HCT116 (cell line): ENCODE results near the gene TEX101. TPM values are rescaled to one million over a fixed set of nuclear protein-coding genes. Genes with fewer than 3 reads are reported as not detected.

Experiments used
- ATAC-seq: fragments of 200-7000 bp; cut with Tn5 transposase; 2 replicates; pipeline ENCODE4 v1.9.1; 2020; ENCODE audit warnings: mild to moderate bottlenecking, moderate library complexity
- BruUV-seq: library from RNA; stranded (reverse); fragments of 400-500 nt; replicated peaks from 2 replicates; lab custom pipeline; 2021; lab: Mats Ljungman, UMichigan
- CTCF ChIA-PET: fragments of 300-600 bp; sonication (Branson Sonifier 250); formaldehyde crosslinking; loops from one replicate; lab custom pipeline; 2021; ENCODE audit warnings: antibody characterized with exemption; lab: Charles Lee
- POLR2A ChIA-PET: fragments of 300-600, 350-600 bp; sonication (Branson Sonifier 250); formaldehyde crosslinking; loops from one replicate; lab custom pipeline; 2021; ENCODE audit warnings: antibody characterized with exemption; lab: Charles Lee
- RAD21 ChIA-PET, 2 experiments: fragments of 300-600 bp; sonication (Branson Sonifier 250); formaldehyde crosslinking; loops; one replicate each; lab custom pipeline; 2023; ENCODE audit warnings: low total read pairs in 2 of 2; ENCODE audit not compliant: uncharacterized antibody in 2 of 2, unreplicated experiment in 2 of 2, low non-redundant PET in 1 of 2; lab: Charles Lee
- DNase-seq: peaks from one replicate; pipeline ENCODE4 v3.0.0-alpha.2; 2010; ENCODE audit warnings: low read depth, low spot score
- H2AFZ ChIP-seq: fragments of 200-600 bp; shearing (Covaris generic), sonication (generic); 2 replicates; pipeline ENCODE4 v1.6.1; 2017; ENCODE audit warnings: low read depth, mixed run types, mixed read lengths, antibody characterized with exemption, low read length; ENCODE audit not compliant: poor library complexity, severe bottlenecking
- H3K27ac ChIP-seq: 2 replicates; pipeline ENCODE4 v1.5.1; 2012; ENCODE audit warnings: low read depth, low read length
- H3K27me3 ChIP-seq: fragments of 200-600 bp; sonication (generic); 2 replicates; pipeline ENCODE4 v1.6.1; 2016; ENCODE audit warnings: mixed run types, low read length, mixed read lengths; ENCODE audit not compliant: insufficient read depth
- H3K36me3 ChIP-seq, 2 experiments: fragments of 200-500 bp in 1 of 2; fragments of 200-600 bp in 1 of 2; sonication (Bioruptor generic) in 1 of 2; sonication (generic) in 1 of 2; 2 replicates each; pipeline versions ENCODE4 v1.5.1 to v1.6.1; 2014 to 2016; ENCODE audit warnings: low read length in 2 of 2, inconsistent platforms in 1 of 2, mixed read lengths in 1 of 2, mixed run types in 1 of 2; ENCODE audit not compliant: insufficient read depth in 2 of 2, control insufficient read depth in 1 of 2
- H3K4me1 ChIP-seq, 2 experiments: fragments of 200-600 bp in 1 of 2; sonication (generic) in 1 of 2; 2 replicates each; pipeline versions ENCODE4 v1.5.1 to v1.6.1; 2012 to 2017; ENCODE audit warnings: low read length in 2 of 2, inconsistent platforms in 1 of 2, mild to moderate bottlenecking in 1 of 2, mixed read lengths in 1 of 2, mixed run types in 1 of 2, moderate library complexity in 1 of 2; ENCODE audit not compliant: insufficient read depth in 2 of 2, control insufficient read depth in 1 of 2
- H3K4me2 ChIP-seq: fragments of 200-600 bp; sonication (generic); 2 replicates; pipeline ENCODE4 v1.6.1; 2017; ENCODE audit warnings: mixed run types, low read length, mixed read lengths
- H3K4me3 ChIP-seq, 2 experiments: fragments of 200-600 bp in 1 of 2; sonication (generic) in 1 of 2; replicated peaks in 1 of 2; 2 replicates each; pipeline ENCODE4 v1.5.1; 2011 to 2016; ENCODE audit warnings: low read length in 2 of 2, control low read depth in 1 of 2, low read depth in 1 of 2, mild to moderate bottlenecking in 1 of 2, mixed read lengths in 1 of 2, mixed run types in 1 of 2
- H3K79me2 ChIP-seq: fragments of 200-600 bp; sonication (generic); 2 replicates; pipeline ENCODE4 v1.6.1; 2017; ENCODE audit warnings: mild to moderate bottlenecking, mixed run types, low read length, moderate library complexity, mixed read lengths; ENCODE audit not compliant: insufficient read depth
- H3K9ac ChIP-seq: fragments of 200-600 bp; sonication (generic); 2 replicates; pipeline ENCODE4 v1.6.1; 2016; ENCODE audit warnings: low read length, mixed read lengths
- H3K9me2 ChIP-seq: fragments of 200-600 bp; sonication (generic), shearing (Covaris generic); 2 replicates; pipeline ENCODE4 v1.6.1; 2017; ENCODE audit warnings: mixed run types, mild to moderate bottlenecking, moderate library complexity; ENCODE audit not compliant: insufficient read depth
- H3K9me3 ChIP-seq, 2 experiments: fragments of 200-500 bp in 1 of 2; fragments of 200-600 bp in 1 of 2; sonication (Bioruptor generic) in 1 of 2; sonication (generic) in 1 of 2; 2 replicates each; pipeline ENCODE4 v1.6.1; 2014 to 2017; ENCODE audit warnings: low read length in 2 of 2, mixed read lengths in 2 of 2, inconsistent platforms in 1 of 2, low read depth in 1 of 2, mild to moderate bottlenecking in 1 of 2, mixed run types in 1 of 2, moderate library complexity in 1 of 2; ENCODE audit not compliant: control insufficient read depth in 1 of 2, insufficient read depth in 1 of 2
- H4K20me1 ChIP-seq: fragments of 200-600 bp; sonication (generic), shearing (Covaris generic); 2 replicates; pipeline ENCODE4 v1.6.1; 2017; ENCODE audit warnings: mixed run types, mild to moderate bottlenecking, moderate library complexity; ENCODE audit not compliant: insufficient read depth
- ATF3 ChIP-seq: IDR thresholded peaks from 2 replicates; pipeline ENCODE4 v1.6.1; 2012
- CEBPB ChIP-seq: IDR thresholded peaks from 2 replicates; pipeline ENCODE4 v1.6.1; 2012; ENCODE audit warnings: low read depth
- CTCF ChIP-seq, 3 experiments: fragments of 200-600 bp in 1 of 3; sonication (generic) in 1 of 3; IDR thresholded peaks in 2 of 3; conservative IDR thresholded peaks in 1 of 3; 2 replicates each; pipeline ENCODE4 v1.5.1; 2012 to 2017; ENCODE audit warnings: low read depth in 2 of 3, low read length in 2 of 3, antibody characterized with exemption in 1 of 3, borderline replicate concordance in 1 of 3, control low read depth in 1 of 3, mild to moderate bottlenecking in 1 of 3, mixed read lengths in 1 of 3, mixed run types in 1 of 3, moderate library complexity in 1 of 3; ENCODE audit not compliant: insufficient read depth in 1 of 3
- EZH2 ChIP-seq: fragments of 200-600 bp; sonication (generic); IDR thresholded peaks from 2 replicates; pipeline ENCODE4 v1.6.1; 2017; ENCODE audit warnings: antibody characterized with exemption, mixed run types
- RAD21 ChIP-seq: IDR thresholded peaks from 2 replicates; pipeline ENCODE4 v1.6.1; 2012; ENCODE audit warnings: low read depth, mild to moderate bottlenecking
- intact Hi-C: fragments of 100-400 bp; cut with micrococcal nuclease; formaldehyde crosslinking; loops from 2 replicates; pipeline ENCODE4 v1.10.0; 2022
- total RNA-seq: library from RNA; stranded (reverse); gene quantifications from one replicate; pipeline ENCODE4 v1.2.1, GENCODE V29; 2021; ENCODE audit not compliant: unreplicated experiment
- TF ChIP-seq, protein P1 (sequence below): IDR thresholded peaks from 2 replicates; pipeline ENCODE4 v1.6.1; 2012; ENCODE audit warnings: low read depth

Gene TEX101
- total RNA-seq, 1 experiment from 2014 or later, result not detected

DNA sequence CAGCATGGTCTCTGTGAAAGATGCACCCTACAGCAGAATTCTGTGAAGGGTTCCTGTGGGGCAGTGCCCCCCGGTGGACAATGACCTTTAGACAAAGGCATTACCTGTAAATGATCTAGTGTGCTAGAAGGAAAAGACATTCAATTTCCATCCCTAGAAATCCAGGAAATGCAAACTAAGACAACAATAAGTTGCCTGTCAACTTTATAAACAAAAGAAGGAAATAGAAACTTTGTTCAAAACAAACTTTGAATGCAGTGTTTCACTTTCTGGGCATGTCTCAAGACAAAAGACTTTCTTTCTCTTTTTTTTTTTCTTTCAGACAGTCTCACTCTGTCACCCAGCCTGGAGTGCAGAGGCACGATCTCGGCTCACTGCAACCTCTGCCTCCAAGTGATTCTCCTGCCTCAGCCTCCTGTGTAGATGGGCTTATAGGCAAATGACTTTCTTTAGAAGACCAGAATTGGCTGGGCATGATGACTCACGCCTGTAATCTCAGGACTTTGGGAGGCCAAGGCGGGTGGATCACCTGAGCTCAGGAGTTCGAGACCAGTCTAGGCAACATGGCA is 15.5 kb downstream of the TEX101 start:
- H3K4me3 ChIP-seq, result no peak overlapping the region
- CTCF ChIA-PET, result interaction anchor here (0.8 to 1.1 kb wide), 3 partner anchors 17 to 89 kb away, joined by 3 read pairs; no protein-coding TSS in a partner anchor
- H3K9ac ChIP-seq, result no peak overlapping the region
- peaks cover 7 to 25% of the 10 kb centered on the region in 2 experiments for H3K4me1 ChIP-seq
- intact Hi-C loops, result loop anchor here (5.0 to 10.0 kb wide), 3 partner anchors 162 to 515 kb away; no protein-coding TSS in a partner anchor
- no peak for DNase-seq
- H2AFZ ChIP-seq, result peak overlapping the region; percentile 63
- no peaks in the 10 kb centered on the region for H3K27me3 ChIP-seq
- no peaks in the 10 kb centered on the region for H3K36me3 ChIP-seq
- H3K9me2 ChIP-seq, result no peaks in the 10 kb centered on the region
- no peak overlapping the region for H3K27ac ChIP-seq
- H3K4me2 ChIP-seq, result 0 out of 2 replicates have a peak overlapping the region, but pooled peaks have one; percentile 7
- no TSS peak for BruUV-seq
- no peak for TF ChIP-seq ATF3
- TF ChIP-seq CTCF (IDR thresholded peaks at IDR 0.05 in 2 of 3, conservative IDR thresholded peaks at IDR 0.05 in 1 of 3; ENCODE audit: borderline replicate concordance in 1 of 3, insufficient read depth in 1 of 3, low read depth in 2 of 3, low read length in 2 of 3), result peak; percentile 11 to 43 (median 28); a peak in 3 of 6 replicates
- TF ChIP-seq EZH2, result no peak
- TF ChIP-seq RAD21, result peak; percentile 19; the same call in 1 of the 2 replicates
- TF ChIP-seq CEBPB, result no peak
- TF ChIP-seq, protein P1, sequence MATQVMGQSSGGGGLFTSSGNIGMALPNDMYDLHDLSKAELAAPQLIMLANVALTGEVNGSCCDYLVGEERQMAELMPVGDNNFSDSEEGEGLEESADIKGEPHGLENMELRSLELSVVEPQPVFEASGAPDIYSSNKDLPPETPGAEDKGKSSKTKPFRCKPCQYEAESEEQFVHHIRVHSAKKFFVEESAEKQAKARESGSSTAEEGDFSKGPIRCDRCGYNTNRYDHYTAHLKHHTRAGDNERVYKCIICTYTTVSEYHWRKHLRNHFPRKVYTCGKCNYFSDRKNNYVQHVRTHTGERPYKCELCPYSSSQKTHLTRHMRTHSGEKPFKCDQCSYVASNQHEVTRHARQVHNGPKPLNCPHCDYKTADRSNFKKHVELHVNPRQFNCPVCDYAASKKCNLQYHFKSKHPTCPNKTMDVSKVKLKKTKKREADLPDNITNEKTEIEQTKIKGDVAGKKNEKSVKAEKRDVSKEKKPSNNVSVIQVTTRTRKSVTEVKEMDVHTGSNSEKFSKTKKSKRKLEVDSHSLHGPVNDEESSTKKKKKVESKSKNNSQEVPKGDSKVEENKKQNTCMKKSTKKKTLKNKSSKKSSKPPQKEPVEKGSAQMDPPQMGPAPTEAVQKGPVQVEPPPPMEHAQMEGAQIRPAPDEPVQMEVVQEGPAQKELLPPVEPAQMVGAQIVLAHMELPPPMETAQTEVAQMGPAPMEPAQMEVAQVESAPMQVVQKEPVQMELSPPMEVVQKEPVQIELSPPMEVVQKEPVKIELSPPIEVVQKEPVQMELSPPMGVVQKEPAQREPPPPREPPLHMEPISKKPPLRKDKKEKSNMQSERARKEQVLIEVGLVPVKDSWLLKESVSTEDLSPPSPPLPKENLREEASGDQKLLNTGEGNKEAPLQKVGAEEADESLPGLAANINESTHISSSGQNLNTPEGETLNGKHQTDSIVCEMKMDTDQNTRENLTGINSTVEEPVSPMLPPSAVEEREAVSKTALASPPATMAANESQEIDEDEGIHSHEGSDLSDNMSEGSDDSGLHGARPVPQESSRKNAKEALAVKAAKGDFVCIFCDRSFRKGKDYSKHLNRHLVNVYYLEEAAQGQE, result no peak
- H3K79me2 ChIP-seq, result no peaks in the 10 kb centered on the region
- RAD21 ChIA-PET, result no interaction called here
- no peak for ATAC-seq
- no peaks in the 10 kb centered on the region for H3K9me3 ChIP-seq
- POLR2A ChIA-PET, result no interaction called here
- H4K20me1 ChIP-seq, result no peaks in the 10 kb centered on the region
